ENCODE data around the gene CAMTA2.

The CAMTA2 gene

GRCh38 chr17:4951486-4951885 lies 36.0 kb downstream of the CAMTA2 start:
- Mint-ChIP-seq H3K4me1 (ENCODE audit: low read depth) (peaks cover 47% of the 10 kb centered on the region), H3K36me3 (ENCODE audit: low read depth) (peaks cover 24% of the 10 kb centered on the region), H3K27me3 (peaks cover 5% of the 10 kb centered on the region), H3K9me3 (no peaks in the 10 kb centered on the region), H3K27ac (peak overlapping the region; percentile 90), H3K4me3 (no peak overlapping the region)
- intact Hi-C loops (cut with micrococcal nuclease) = no loop called here

GRCh38 chr17:4950746-4951204 lies 36.7 kb downstream of the CAMTA2 start, which contains the start of gene ENO3:
TSS of gene ENO3 (plus strand) at chr17:4951119. CDS start at chr17:4951830, 711 bp downstream.
- H3K27me3 Mint-ChIP-seq = peaks cover under 1% of the 10 kb centered on the region
- intact Hi-C loops (cut with micrococcal nuclease) = no loop called here
- no peaks in the 10 kb centered on the region for H3K9me3 Mint-ChIP-seq
- peak within 1 kb of the TSS; percentile 75 for H3K4me3 Mint-ChIP-seq
- peaks cover 46% of the 10 kb centered on the region for H3K4me1 Mint-ChIP-seq (ENCODE audit: low read depth)
- H3K27ac Mint-ChIP-seq = peak within 1 kb of the TSS; percentile 90
- peaks cover 31% of the 10 kb centered on the region for H3K36me3 Mint-ChIP-seq (ENCODE audit: low read depth)

GRCh38 chr17:4950075-4950745 lies 37.3 kb downstream of the CAMTA2 start:
- H3K27me3 Mint-ChIP-seq = no peaks in the 10 kb centered on the region
- peaks cover 49% of the 10 kb centered on the region for H3K4me1 Mint-ChIP-seq (ENCODE audit: low read depth)
- no peaks in the 10 kb centered on the region for H3K9me3 Mint-ChIP-seq
- intact Hi-C loops (cut with micrococcal nuclease) = no loop called here
- peak overlapping the region; percentile 90 for H3K27ac Mint-ChIP-seq
- H3K36me3 Mint-ChIP-seq (ENCODE audit: low read depth) = peaks cover 37% of the 10 kb centered on the region
- H3K4me3 Mint-ChIP-seq = peak overlapping the region; percentile 75

- peak overlapping the region; percentile 84 for H3K4me3 Mint-ChIP-seq
- H3K9me3 Mint-ChIP-seq = no peaks in the 10 kb centered on the region
- H3K27ac Mint-ChIP-seq = peak overlapping the region; percentile 90
- H3K27me3 Mint-ChIP-seq = no peaks in the 10 kb centered on the region
- peaks cover 56% of the 10 kb centered on the region for H3K4me1 Mint-ChIP-seq (ENCODE audit: low read depth)
- H3K36me3 Mint-ChIP-seq (ENCODE audit: low read depth) = peaks cover 44% of the 10 kb centered on the region
- intact Hi-C loops (cut with micrococcal nuclease) = loop anchor here (5.0 kb wide), 2 partner anchors 38 to 42 kb away; partner anchors contain the start of gene CAMTA2
Observed at GRCh38 chr17:4949321-4950074, 38.0 kb downstream of the CAMTA2 start.

- Mint-ChIP-seq H3K4me3 (peak overlapping the region; percentile 84), H3K36me3 (ENCODE audit: low read depth) (peaks cover 50% of the 10 kb centered on the region), H3K9me3 (no peaks in the 10 kb centered on the region), H3K27ac (peak overlapping the region; percentile 90), H3K27me3 (no peaks in the 10 kb centered on the region), H3K4me1 (ENCODE audit: low read depth) (peaks cover 60% of the 10 kb centered on the region)
- intact Hi-C loops (cut with micrococcal nuclease) = loop anchor here (1.0 to 5.0 kb wide), 4 partner anchors 9 to 42 kb away; partner anchors contain the start of genes CAMTA2, RNF167, SLC25A11 and SPAG7
Observed at GRCh38 chr17:4948931-4949320, 38.5 kb downstream of the CAMTA2 start.

- Mint-ChIP-seq H3K4me3 (peak within 1 kb of the TSS; percentile 84), H3K4me1 (ENCODE audit: low read depth) (peaks cover 60% of the 10 kb centered on the region), H3K36me3 (ENCODE audit: low read depth) (peaks cover 56% of the 10 kb centered on the region), H3K9me3 (no peaks in the 10 kb centered on the region), H3K27ac (peak within 1 kb of the TSS; percentile 90), H3K27me3 (no peaks in the 10 kb centered on the region)
- intact Hi-C loops (cut with micrococcal nuclease) = loop anchor here (1.0 to 5.0 kb wide), 4 partner anchors 8 to 41 kb away; partner anchors contain the start of genes CAMTA2, RNF167, SLC25A11 and SPAG7
Observed at GRCh38 chr17:4948166-4948930, 39.1 kb downstream of the CAMTA2 start, which contains the start of gene PFN1. TSS of gene PFN1 (minus strand) at chr17:4948530. CDS start at chr17:4948394, 136 bp downstream.

GRCh38 chr17:4947411-4948165 lies 39.9 kb downstream of the CAMTA2 start:
- no peaks in the 10 kb centered on the region for H3K27me3 Mint-ChIP-seq
- H3K36me3 Mint-ChIP-seq (ENCODE audit: low read depth) = peaks cover 63% of the 10 kb centered on the region
- intact Hi-C loops (cut with micrococcal nuclease) = loop anchor here (1.0 to 5.0 kb wide), 4 partner anchors 7 to 40 kb away; partner anchors contain the start of genes CAMTA2, RNF167, SLC25A11 and SPAG7

GRCh38 chr17:4947010-4947410 lies 40.5 kb downstream of the CAMTA2 start:
- peaks cover 69% of the 10 kb centered on the region for H3K36me3 Mint-ChIP-seq (ENCODE audit: low read depth)
- H3K27ac Mint-ChIP-seq = peak overlapping the region; percentile 90
- intact Hi-C loops (cut with micrococcal nuclease) = loop anchor here (5.0 kb wide), 2 partner anchors 40 kb away; partner anchors contain the start of gene CAMTA2
- peak overlapping the region; percentile 84 for H3K4me3 Mint-ChIP-seq
- no peaks in the 10 kb centered on the region for H3K9me3 Mint-ChIP-seq
- H3K4me1 Mint-ChIP-seq (ENCODE audit: low read depth) = peaks cover 73% of the 10 kb centered on the region
- H3K27me3 Mint-ChIP-seq = no peaks in the 10 kb centered on the region

More at GRCh38 chr17:4947411-4948165, 39.9 kb downstream of the CAMTA2 start:
- H3K4me1 Mint-ChIP-seq (ENCODE audit: low read depth) = peaks cover 68% of the 10 kb centered on the region
- H3K9me3 Mint-ChIP-seq = no peaks in the 10 kb centered on the region
- H3K4me3 Mint-ChIP-seq = peak overlapping the region; percentile 84
- H3K27ac Mint-ChIP-seq = peak overlapping the region; percentile 90

- peaks cover 75% of the 10 kb centered on the region for H3K36me3 Mint-ChIP-seq (ENCODE audit: low read depth)
- intact Hi-C loops (cut with micrococcal nuclease) = loop anchor here (5.0 kb wide), 2 partner anchors 39 to 41 kb away; partner anchors contain the start of gene CAMTA2
Observed at GRCh38 chr17:4946312-4946976, 41.0 kb downstream of the CAMTA2 start.

GRCh38 chr17:4945944-4946280 lies 41.6 kb downstream of the CAMTA2 start:
- Mint-ChIP-seq H3K27me3 (no peaks in the 10 kb centered on the region), H3K9me3 (no peaks in the 10 kb centered on the region), H3K36me3 (ENCODE audit: low read depth) (peaks cover 80% of the 10 kb centered on the region), H3K4me3 (peak overlapping the region; percentile 84), H3K27ac (peak overlapping the region; percentile 90), H3K4me1 (ENCODE audit: low read depth) (peaks cover 73% of the 10 kb centered on the region)
- intact Hi-C loops (cut with micrococcal nuclease) = loop anchor here (5.0 kb wide), 2 partner anchors 39 to 41 kb away; partner anchors contain the start of gene CAMTA2

More at GRCh38 chr17:4946312-4946976, 41.0 kb downstream of the CAMTA2 start:
- Mint-ChIP-seq H3K9me3 (no peaks in the 10 kb centered on the region), H3K4me1 (ENCODE audit: low read depth) (peaks cover 73% of the 10 kb centered on the region), H3K27me3 (no peaks in the 10 kb centered on the region), H3K4me3 (peak overlapping the region; percentile 84), H3K27ac (peak overlapping the region; percentile 90)

- Mint-ChIP-seq H3K9me3 (no peaks in the 10 kb centered on the region), H3K4me3 (peak overlapping the region; percentile 84), H3K27me3 (no peaks in the 10 kb centered on the region), H3K4me1 (ENCODE audit: low read depth) (peaks cover 72% of the 10 kb centered on the region), H3K27ac (peak overlapping the region; percentile 90), H3K36me3 (ENCODE audit: low read depth) (peaks cover 85% of the 10 kb centered on the region)
- intact Hi-C loops (cut with micrococcal nuclease) = loop anchor here (5.0 kb wide), 2 partner anchors 38 to 42 kb away; partner anchors contain the start of gene CAMTA2
Observed at GRCh38 chr17:4945176-4945943, 42.1 kb downstream of the CAMTA2 start.

Measured in dendritic cell treated with granulocyte-macrophage colony-stimulating factor and Interleukin-4, amounts not matched to agents 40 ng/mL and 50 ng/mL, for 4 days (primary cell).